HUDEP-2 (cell line): ENCODE results near the gene SMARCA4.
"Not testable (repeated sequence)": the region's sequence is repeated elsewhere in the genome, so short reads cannot be mapped to it uniquely, and the experiment has no call there.

Experiments used
- DNase-seq, 76 experiments: peaks; one replicate each; lab custom pipeline; 2025; ENCODE audit not compliant: unreplicated experiment in 76 of 76; lab: John Stamatoyannopoulos, UW

SMARCA4 gene

GRCh38 chr19:10928563-10929401 lies 32.0 kb upstream of the SMARCA4 start, which contains the start of the genes TIMM29 and YIPF2:
Gene TIMM29 (plus strand): TSS chr19:10928811. CDS start chr19:10928823, 12 bp downstream.
Gene YIPF2 (minus strand): TSS chr19:10928639. CDS start chr19:10928410, 229 bp downstream.
- DNase-seq, result peak in 75 of 76 experiments; percentile 85 to 99 (median 97)

GRCh38 chr19:10929402-10929794 lies 31.4 kb upstream of the SMARCA4 start:
- DNase-seq, result peak in 3 of 76 experiments; percentile 14 to 32 (median 19)

- DNase-seq, result peak in 11 of 76 experiments; percentile 18 to 56 (median 27)
These were observed 25.3 kb upstream of the SMARCA4 start for GRCh38 chr19:10935371-10936059.

- peak in 53 of 76 experiments; percentile 11 to 83 (median 58) for DNase-seq
These were observed 24.2 kb upstream of the SMARCA4 start for GRCh38 chr19:10936661-10937084.

- not testable (repeated sequence) for DNase-seq
These were observed 19.2 kb upstream of the SMARCA4 start for GRCh38 chr19:10941649-10942048.

- not testable (repeated sequence) for DNase-seq
These were observed 17.4 kb upstream of the SMARCA4 start for GRCh38 chr19:10943412-10943811.

- peak in 1 of 76 experiments; percentile 15 for DNase-seq
These were observed 15.6 kb upstream of the SMARCA4 start for GRCh38 chr19:10945264-10945663.

- DNase-seq, result no peak
These were observed 13.7 kb upstream of the SMARCA4 start for GRCh38 chr19:10946958-10947657.

- DNase-seq, result no peak
These were observed 8.0 kb upstream of the SMARCA4 start for GRCh38 chr19:10952809-10953208.

GRCh38 chr19:10959277-10959968 lies 1.4 kb upstream of the SMARCA4 start:
- not testable (repeated sequence) for DNase-seq

GRCh38 chr19:10961073-10961860 lies 437 bp downstream of the SMARCA4 start:
- DNase-seq, result peak in 17 of 76 experiments; percentile 13 to 64 (median 44)

- DNase-seq, result no peak
These were observed 2.0 kb downstream of the SMARCA4 start for GRCh38 chr19:10962863-10963262.

- no peak for DNase-seq
These were observed 3.0 kb downstream of the SMARCA4 start for GRCh38 chr19:10963865-10964264.

GRCh38 chr19:10964903-10965302 lies 4.1 kb downstream of the SMARCA4 start:
- DNase-seq, result no peak

- DNase-seq, result no peak
These were observed 4.6 kb downstream of the SMARCA4 start for GRCh38 chr19:10965398-10965797.

GRCh38 chr19:10966809-10967208 lies 6.0 kb downstream of the SMARCA4 start:
- no peak for DNase-seq

GRCh38 chr19:10968527-10969135 lies 7.8 kb downstream of the SMARCA4 start:
- no peak for DNase-seq

- no peak for DNase-seq
These were observed 10.4 kb downstream of the SMARCA4 start for GRCh38 chr19:10971107-10971726.
